Neural progenitor cell (in vitro differentiated cells): ENCODE data around the gene RSL1D1. TPM values are rescaled to one million over a fixed set of nuclear protein-coding genes. Genes with fewer than 3 reads are reported as not detected.

ENCODE experiments used
- DNase-seq: peaks from one replicate; pipeline ENCODE4 v3.0.0-alpha.2; 2016; ENCODE audit warnings: low spot score
- H2AFZ ChIP-seq: fragments of 200-600 bp; sonication (generic); replicated peaks from 2 replicates; pipeline ENCODE4 v1.6.1; 2016; ENCODE audit warnings: antibody characterized with exemption
- H3F3A ChIP-seq: fragments of 200-600 bp; sonication (generic); 2 replicates; pipeline ENCODE4 v1.6.1; 2016; ENCODE audit warnings: antibody characterized with exemption, low read depth
- H3K27ac ChIP-seq: fragments of 200-600 bp; sonication (generic); 2 replicates; pipeline ENCODE4 v1.5.1; 2016; ENCODE audit warnings: mild to moderate bottlenecking
- H3K27me3 ChIP-seq: fragments of 200-600 bp; sonication (generic); 2 replicates; pipeline ENCODE4 v1.6.1; 2016; ENCODE audit warnings: mild to moderate bottlenecking, moderate library complexity
- H3K36me3 ChIP-seq: fragments of 200-600 bp; sonication (generic); 2 replicates; pipeline ENCODE4 v1.5.1; 2016
- H3K4me1 ChIP-seq: fragments of 200-600 bp; sonication (generic); 2 replicates; pipeline ENCODE4 v1.6.1; 2016; ENCODE audit warnings: mixed run types
- H3K4me2 ChIP-seq: fragments of 200-600 bp; sonication (generic); 2 replicates; pipeline ENCODE4 v1.6.1; 2016
- H3K4me3 ChIP-seq: fragments of 200-600 bp; sonication (generic); 2 replicates; pipeline ENCODE4 v1.5.1; 2016
- H3K79me2 ChIP-seq: fragments of 200-600 bp; sonication (generic); 2 replicates; pipeline ENCODE4 v1.6.1; 2016; ENCODE audit warnings: low read depth
- H3K9ac ChIP-seq: fragments of 200-600 bp; sonication (generic); 2 replicates; pipeline ENCODE4 v1.6.1; 2016
- H3K9me3 ChIP-seq: fragments of 200-600 bp; sonication (generic); 2 replicates; pipeline ENCODE4 v1.5.1; 2016; ENCODE audit warnings: low read depth
- H4K20me1 ChIP-seq: fragments of 200-600 bp; sonication (generic); 2 replicates; pipeline ENCODE4 v1.6.1; 2016; ENCODE audit warnings: low read depth
- H3K27ac Mint-ChIP-seq: 3 replicates; pipeline ENCODE4 v1.8.0; 2021; ENCODE audit warnings: mixed read lengths
- H3K27me3 Mint-ChIP-seq: 2 replicates; pipeline ENCODE4 v1.8.0; 2022; ENCODE audit warnings: low read depth, mild to moderate bottlenecking, inconsistent platforms, moderate library complexity, mixed read lengths; ENCODE audit not compliant: insufficient read depth
- H3K36me3 Mint-ChIP-seq: 3 replicates; pipeline ENCODE4 v1.8.0; 2021; ENCODE audit warnings: mixed read lengths
- H3K4me1 Mint-ChIP-seq: 3 replicates; pipeline ENCODE4 v1.8.0; 2021; ENCODE audit warnings: mixed read lengths
- H3K4me3 Mint-ChIP-seq: 3 replicates; pipeline ENCODE4 v1.8.0; 2021; ENCODE audit warnings: mild to moderate bottlenecking, moderate library complexity, mixed read lengths
- H3K9me3 Mint-ChIP-seq: 3 replicates; pipeline ENCODE4 v1.8.0; 2020; ENCODE audit warnings: mixed read lengths
- CTCF ChIP-seq: fragments of 200-600 bp; sonication (generic); IDR thresholded peaks from 2 replicates; pipeline ENCODE4 v1.5.1; 2017; ENCODE audit warnings: antibody characterized with exemption, mild to moderate bottlenecking
- EZH2 ChIP-seq: fragments of 200-600 bp; sonication (generic); IDR thresholded peaks from 2 replicates; pipeline ENCODE4 v1.6.1; 2017; ENCODE audit warnings: antibody characterized with exemption, mild to moderate bottlenecking, moderate library complexity
- EZH2phosphoT487 ChIP-seq: fragments of 200-600 bp; sonication (generic); IDR thresholded peaks from 2 replicates; pipeline ENCODE4 v1.6.1; 2017; ENCODE audit warnings: antibody characterized with exemption
- total RNA-seq: library from RNA; depleted of rRNA; stranded (reverse); fragments of >200 nt; gene quantifications from 2 replicates; pipeline ENCODE4 v1.2.3, GENCODE V29; 2015; ENCODE audit warnings: low replicate concordance

The RSL1D1 gene
- total RNA-seq, 1 donor from 2014 or later: 384 TPM

GRCh38 chr16:11868412-11868980 is 17.2 kb upstream of the RSL1D1 start:
- Histone ChIP-seq H3K4me2 (no peak overlapping the region), H3K27ac (no peak overlapping the region), H3K79me2 (no peaks in the 10 kb centered on the region), H3K9ac (no peak overlapping the region), H3K9me3 (no peaks in the 10 kb centered on the region), H2AFZ (no peak overlapping the region), H4K20me1 (peaks cover 22% of the 10 kb centered on the region), H3K27me3 (no peaks in the 10 kb centered on the region), H3K36me3 (peaks cover 12% of the 10 kb centered on the region), H3K4me1 (no peaks in the 10 kb centered on the region), H3K4me3 (no peak overlapping the region), H3F3A (peaks cover 51% of the 10 kb centered on the region)
- TF ChIP-seq CTCF (no peak), EZH2 (no peak), EZH2phosphoT487 (no peak)
- Mint-ChIP-seq H3K9me3 (no peaks in the 10 kb centered on the region), H3K27me3 (no peaks in the 10 kb centered on the region), H3K4me3 (no peak overlapping the region), H3K27ac (no peak overlapping the region), H3K4me1 (no peaks in the 10 kb centered on the region), H3K36me3 (peaks cover 2% of the 10 kb centered on the region)
- no peak for DNase-seq

GRCh38 chr16:11862489-11862888 is 11.1 kb upstream of the RSL1D1 start:
- Histone ChIP-seq H2AFZ (no peak overlapping the region), H3K9ac (no peak overlapping the region), H3K4me2 (no peak overlapping the region), H4K20me1 (peaks cover 4% of the 10 kb centered on the region), H3K27me3 (no peaks in the 10 kb centered on the region), H3K36me3 (no peaks in the 10 kb centered on the region), H3K4me3 (no peak overlapping the region), H3K4me1 (no peaks in the 10 kb centered on the region), H3F3A (peaks cover 2% of the 10 kb centered on the region), H3K27ac (no peak overlapping the region), H3K9me3 (no peaks in the 10 kb centered on the region), H3K79me2 (no peaks in the 10 kb centered on the region)
- Mint-ChIP-seq H3K36me3 (no peaks in the 10 kb centered on the region), H3K4me3 (no peak overlapping the region), H3K4me1 (no peaks in the 10 kb centered on the region), H3K27me3 (no peaks in the 10 kb centered on the region), H3K9me3 (no peaks in the 10 kb centered on the region), H3K27ac (no peak overlapping the region)
- DNase-seq: no peak
- TF ChIP-seq CTCF: no peak
- TF ChIP-seq EZH2: no peak
- TF ChIP-seq EZH2phosphoT487: no peak

- no peaks in the 10 kb centered on the region for H3K36me3 ChIP-seq
- peaks cover 27% of the 10 kb centered on the region for H3K79me2 ChIP-seq
- H3K4me1 Mint-ChIP-seq: peaks cover 1% of the 10 kb centered on the region
- TF ChIP-seq CTCF (no peak), EZH2 (no peak), EZH2phosphoT487 (no peak)
- no peaks in the 10 kb centered on the region for H4K20me1 ChIP-seq
- no peak overlapping the region for H3K4me3 Mint-ChIP-seq
- no peaks in the 10 kb centered on the region for H3K9me3 Mint-ChIP-seq
- H3K27ac Mint-ChIP-seq: no peak overlapping the region
- peaks cover 3% of the 10 kb centered on the region for H3K4me1 ChIP-seq
- no peak overlapping the region for H3K4me3 ChIP-seq
- H3K36me3 Mint-ChIP-seq: no peaks in the 10 kb centered on the region
- no peaks in the 10 kb centered on the region for H3K27me3 ChIP-seq
- no peak for DNase-seq
- H3K27ac ChIP-seq: no peak overlapping the region
- no peaks in the 10 kb centered on the region for H3K9me3 ChIP-seq
- no peaks in the 10 kb centered on the region for H3F3A ChIP-seq
- H2AFZ ChIP-seq: no peak overlapping the region
- H3K27me3 Mint-ChIP-seq: no peaks in the 10 kb centered on the region
- H3K9ac ChIP-seq: no peak overlapping the region
- H3K4me2 ChIP-seq: no peak overlapping the region
These were observed 5.8 kb upstream of the RSL1D1 start for GRCh38 chr16:11857161-11857560.
